GM19240 (cell line): ENCODE measurements around the gene MICAL3.
"Not testable (repeated sequence)": the region's sequence is repeated elsewhere in the genome, so short reads cannot be mapped to it uniquely, and the experiment has no call there.

ENCODE experiments used
- DNase-seq: peaks from one replicate; pipeline ENCODE4 v3.0.0; 2011; ENCODE audit warnings: low spot score; ENCODE audit not compliant: insufficient read length

MICAL3 gene

GRCh38 chr22:17770180-17771077 is 253.9 kb downstream of the MICAL3 start:
- no peak for DNase-seq

GRCh38 chr22:17769716-17770082 is 254.7 kb downstream of the MICAL3 start:
- DNase-seq = no peak

- no peak for DNase-seq
These were observed 255.2 kb downstream of the MICAL3 start for GRCh38 chr22:17769013-17769715.

- DNase-seq = peak; percentile 65
These were observed 256.9 kb downstream of the MICAL3 start for GRCh38 chr22:17767233-17768065.

- DNase-seq = not testable (repeated sequence)
These were observed 259.5 kb downstream of the MICAL3 start for GRCh38 chr22:17764852-17765251.

- DNase-seq = no peak
These were observed 260.3 kb downstream of the MICAL3 start for GRCh38 chr22:17764036-17764435.

- not testable (repeated sequence) for DNase-seq
These were observed 260.9 kb downstream of the MICAL3 start for GRCh38 chr22:17763442-17763841.

- no peak for DNase-seq
These were observed 263.2 kb downstream of the MICAL3 start for GRCh38 chr22:17761138-17761488.

GRCh38 chr22:17754233-17754925 is 270.0 kb downstream of the MICAL3 start:
- no peak for DNase-seq

GRCh38 chr22:17753401-17753989 is 270.9 kb downstream of the MICAL3 start:
- DNase-seq = no peak

- no peak for DNase-seq
These were observed 272.8 kb downstream of the MICAL3 start for GRCh38 chr22:17751596-17751995.

GRCh38 chr22:17749605-17750395 is 274.6 kb downstream of the MICAL3 start:
- DNase-seq = no peak

- no peak for DNase-seq
These were observed 275.6 kb downstream of the MICAL3 start for GRCh38 chr22:17748555-17749353.

GRCh38 chr22:17746916-17747315 is 277.4 kb downstream of the MICAL3 start:
- DNase-seq = no peak

- no peak for DNase-seq
These were observed 279.9 kb downstream of the MICAL3 start for GRCh38 chr22:17744430-17744829.

GRCh38 chr22:17743661-17744411 is 280.5 kb downstream of the MICAL3 start:
- DNase-seq = no peak

- DNase-seq = peak; percentile 93
These were observed 281.8 kb downstream of the MICAL3 start for GRCh38 chr22:17742527-17742902.

- DNase-seq = no peak
These were observed 282.4 kb downstream of the MICAL3 start for GRCh38 chr22:17741866-17742526.
